H1 (cell line): ENCODE data around the gene SLC25A42. TPM values are rescaled to one million over a fixed set of nuclear protein-coding genes. Genes with fewer than 3 reads are reported as not detected.

Experiments used
- CTCF ChIA-PET: fragments of 300-600 bp; sonication (Branson Sonifier 250); formaldehyde crosslinking; loops from one replicate; lab custom pipeline; 2021; ENCODE audit not compliant: partially characterized antibody; lab: Charles Lee
- POLR2A ChIA-PET: fragments of 300-600 bp; sonication (Branson Sonifier 250); formaldehyde crosslinking; loops from one replicate; lab custom pipeline; 2021; ENCODE audit warnings: inconsistent platforms; ENCODE audit not compliant: partially characterized antibody; lab: Charles Lee
- DNase-seq, 2 experiments: peaks; one replicate each; pipeline versions ENCODE4 v3.0.0 to v3.0.0-alpha.2; 2010 to 2022; ENCODE audit warnings: low spot score in 2 of 2, low read depth in 1 of 2, mixed read lengths in 1 of 2
- FAIRE-seq: peaks from 2 replicates; lab custom pipeline; 2011; peaks lifted over from hg19 to GRCh38; lab: Jason Lieb, UNC
- H2AFZ ChIP-seq: 2 replicates; pipeline ENCODE4 v1.8.1; 2012; ENCODE audit warnings: low read length, inconsistent platforms
- H2AK5ac ChIP-seq: 2 replicates; pipeline ENCODE4 v1.6.1; 2013; ENCODE audit warnings: low read depth, low read length
- H2BK120ac ChIP-seq: replicated peaks from 2 replicates; pipeline ENCODE3; 2013; ENCODE audit warnings: low read depth, low read length, inconsistent platforms
- H2BK12ac ChIP-seq: 2 replicates; pipeline ENCODE4 v1.6.1; 2013; ENCODE audit warnings: low read depth, low read length
- H2BK15ac ChIP-seq: 2 replicates; pipeline ENCODE4 v1.6.1; 2013; ENCODE audit warnings: low read length
- H2BK20ac ChIP-seq: 2 replicates; pipeline ENCODE4 v1.6.1; 2013; ENCODE audit warnings: low read length
- H2BK5ac ChIP-seq: 2 replicates; pipeline ENCODE4 v1.6.1; 2013; ENCODE audit warnings: low read depth, low read length
- H3K14ac ChIP-seq: 2 replicates; pipeline ENCODE4 v1.6.1; 2013; ENCODE audit warnings: inconsistent platforms; ENCODE audit not compliant: insufficient read length
- H3K18ac ChIP-seq: 2 replicates; pipeline ENCODE4 v1.6.1; 2013; ENCODE audit warnings: low read length; ENCODE audit errors: extremely low read depth
- H3K23ac ChIP-seq: 2 replicates; pipeline ENCODE4 v1.6.1; 2013; ENCODE audit warnings: inconsistent platforms; ENCODE audit not compliant: insufficient read length
- H3K23me2 ChIP-seq: 2 replicates; pipeline ENCODE4 v1.6.1; 2013; ENCODE audit warnings: low read depth, low read length
- H3K27ac ChIP-seq: 2 replicates; pipeline ENCODE4 v1.6.1; 2011; ENCODE audit warnings: low read depth, low read length, inconsistent platforms
- H3K27me3 ChIP-seq, 4 experiments: replicated peaks in 1 of 4; 1 replicate in 1 of 4; 2 replicates in 3 of 4; pipeline versions ENCODE4 v1.6.1 to v1.8.1; 2011 to 2013; ENCODE audit warnings: low read length in 3 of 4, mild to moderate bottlenecking in 3 of 4, inconsistent platforms in 2 of 4, mixed read lengths in 2 of 4, moderate library complexity in 1 of 4; ENCODE audit not compliant: control insufficient read depth in 3 of 4, insufficient read depth in 3 of 4; ENCODE audit errors: extremely low read depth in 1 of 4
- H3K36me3 ChIP-seq, 4 experiments: 2 replicates each; pipeline versions ENCODE4 v1.6.1 to v1.8.1; 2011 to 2013; ENCODE audit warnings: mild to moderate bottlenecking in 4 of 4, low read length in 3 of 4, moderate library complexity in 2 of 4, control low read depth in 1 of 4, inconsistent platforms in 1 of 4; ENCODE audit not compliant: insufficient read depth in 4 of 4, control insufficient read depth in 2 of 4
- H3K4ac ChIP-seq: replicated peaks from 2 replicates; pipeline ENCODE3; 2013; ENCODE audit warnings: low read length, low read depth, mixed read lengths, inconsistent platforms; ENCODE audit not compliant: insufficient read length
- H3K4me1 ChIP-seq, 4 experiments: replicated peaks in 1 of 4; 1 replicate in 1 of 4; 2 replicates in 3 of 4; pipeline versions ENCODE4 v1.6.1 to v1.8.1; 2011 to 2013; ENCODE audit warnings: low read length in 3 of 4, inconsistent platforms in 2 of 4, mixed read lengths in 1 of 4; ENCODE audit not compliant: insufficient read depth in 4 of 4, control insufficient read depth in 3 of 4
- H3K4me2 ChIP-seq, 2 experiments: 2 replicates each; pipeline versions ENCODE4 v1.6.1 to v1.8.1; 2011 to 2013; ENCODE audit warnings: low read depth in 2 of 2, low read length in 2 of 2, control low read depth in 1 of 2, inconsistent platforms in 1 of 2, mild to moderate bottlenecking in 1 of 2; ENCODE audit not compliant: insufficient read depth in 1 of 2
- H3K4me3 ChIP-seq, 4 experiments: fragments of 200-600, 300-600 bp in 1 of 4; sonication (generic), shearing (Covaris generic), sonication (Bioruptor Twin) in 1 of 4; 2 replicates each; pipeline versions ENCODE4 v1.5.1 to v1.8.1; 2011 to 2016; ENCODE audit warnings: low read length in 4 of 4, low read depth in 3 of 4, control low read depth in 2 of 4, inconsistent platforms in 2 of 4, mild to moderate bottlenecking in 2 of 4, mixed read lengths in 1 of 4, moderate library complexity in 1 of 4; ENCODE audit not compliant: insufficient read depth in 2 of 4; ENCODE audit errors: extremely low read depth in 1 of 4
- H3K56ac ChIP-seq: replicated peaks from 2 replicates; pipeline ENCODE3; 2013; ENCODE audit warnings: low read depth, mild to moderate bottlenecking, mixed read lengths, low read length, inconsistent platforms; ENCODE audit not compliant: insufficient read length
- H3K79me1 ChIP-seq: 2 replicates; pipeline ENCODE4 v1.6.1; 2013; ENCODE audit warnings: low read depth, low read length, control low read depth
- H3K79me2 ChIP-seq, 2 experiments: 2 replicates each; pipeline versions ENCODE4 v1.6.1 to v1.8.1; 2012 to 2013; ENCODE audit warnings: low read length in 2 of 2, mild to moderate bottlenecking in 2 of 2, inconsistent platforms in 1 of 2; ENCODE audit not compliant: insufficient read depth in 2 of 2, control insufficient read depth in 1 of 2
- H3K9ac ChIP-seq, 4 experiments: replicated peaks in 1 of 4; 1 replicate in 1 of 4; 2 replicates in 3 of 4; pipeline versions ENCODE4 v1.6.1 to v1.8.1; 2011 to 2013; ENCODE audit warnings: low read depth in 3 of 4, low read length in 3 of 4, control low read depth in 2 of 4, mild to moderate bottlenecking in 2 of 4, moderate library complexity in 2 of 4, inconsistent platforms in 1 of 4; ENCODE audit errors: extremely low read depth in 1 of 4
- H3K9me3 ChIP-seq, 2 experiments: 2 replicates each; pipeline versions ENCODE4 v1.6.1 to v1.8.1; 2012 to 2013; ENCODE audit warnings: mild to moderate bottlenecking in 2 of 2, moderate library complexity in 2 of 2, control low read depth in 1 of 2, inconsistent platforms in 1 of 2, low read depth in 1 of 2, low read length in 1 of 2, mixed read lengths in 1 of 2; ENCODE audit not compliant: insufficient read depth in 2 of 2
- H4K20me1 ChIP-seq, 2 experiments: replicated peaks in 1 of 2; 2 replicates each; pipeline versions ENCODE3 to v1.8.1; 2011 to 2013; ENCODE audit warnings: inconsistent platforms in 2 of 2, low read length in 2 of 2, mild to moderate bottlenecking in 1 of 2; ENCODE audit not compliant: insufficient read depth in 2 of 2, control insufficient read depth in 1 of 2
- H4K5ac ChIP-seq: 2 replicates; pipeline ENCODE4 v1.6.1; 2013; ENCODE audit warnings: low read length, low read depth, mixed read lengths, inconsistent platforms; ENCODE audit not compliant: insufficient read length
- H4K8ac ChIP-seq: 2 replicates; pipeline ENCODE4 v1.8.0; 2013; ENCODE audit warnings: mild to moderate bottlenecking, moderate library complexity, low read length, inconsistent platforms; ENCODE audit not compliant: insufficient read depth; ENCODE audit errors: extremely low read depth
- H4K91ac ChIP-seq: replicated peaks from 2 replicates; pipeline ENCODE3; 2013; ENCODE audit warnings: low read length, mixed read lengths, inconsistent platforms; ENCODE audit not compliant: insufficient read length
- BACH1 ChIP-seq: IDR thresholded peaks from 2 replicates; pipeline ENCODE4 v1.6.1; 2012; ENCODE audit warnings: low read length, improper control_type of control experiment
- CBX5 ChIP-seq: fragments of 300-800, 300-1000 bp; sonication (generic); IDR thresholded peaks from 2 replicates; pipeline ENCODE4 v1.7.1; 2016; ENCODE audit warnings: antibody characterized with exemption, low read length, low read depth
- CHD2 ChIP-seq: IDR thresholded peaks from 2 replicates; pipeline ENCODE4 v1.6.1; 2012; ENCODE audit warnings: low read length, improper control_type of control experiment
- EZH2 ChIP-seq: fragments of 200-600 bp; sonication (generic); IDR thresholded peaks from 2 replicates; pipeline ENCODE4 v1.7.1; 2012; ENCODE audit warnings: low read depth, mild to moderate bottlenecking, moderate library complexity, low read length, inconsistent platforms; ENCODE audit not compliant: severe bottlenecking
- GTF2F1 ChIP-seq: IDR thresholded peaks from 2 replicates; pipeline ENCODE4 v1.6.1; 2012; ENCODE audit warnings: low read depth, low read length, improper control_type of control experiment, borderline replicate concordance
- MAFK ChIP-seq: IDR thresholded peaks from 2 replicates; pipeline ENCODE4 v1.6.1; 2012; ENCODE audit warnings: low read depth, mild to moderate bottlenecking, improper control_type of control experiment, low read length
- RAD21 ChIP-seq, 2 experiments: IDR thresholded peaks in 1 of 2; conservative IDR thresholded peaks in 1 of 2; 2 replicates each; pipeline ENCODE4 v1.6.1; 2011; ENCODE audit warnings: low read depth in 2 of 2, low read length in 2 of 2, improper control_type of control experiment in 1 of 2, inconsistent platforms in 1 of 2, mild to moderate bottlenecking in 1 of 2, moderate library complexity in 1 of 2
- SAP30 ChIP-seq: fragments of 300-600 bp; sonication (generic); IDR thresholded peaks from 2 replicates; pipeline ENCODE4 v1.7.1; 2012; ENCODE audit warnings: low read length, moderate library complexity, mild to moderate bottlenecking, inconsistent platforms; ENCODE audit not compliant: insufficient read depth, insufficient replicate concordance
- SIX5 ChIP-seq: IDR thresholded peaks from 2 replicates; pipeline ENCODE4 v1.6.1; 2011; ENCODE audit warnings: mild to moderate bottlenecking, low read depth, low read length
- ZNF274 ChIP-seq: IDR thresholded peaks from 2 replicates; pipeline ENCODE4 v1.7.0; 2012; ENCODE audit warnings: low read length, borderline replicate concordance; ENCODE audit errors: extremely low read depth
- WGBS, 2 experiments: shearing (Covaris generic) in 1 of 2; methylation state at CpG; one replicate each; pipeline versions ENCODE4 v1.1.6 to v1.1.7; 2013 to 2015; ENCODE audit warnings: low lambda C conversion rate in 2 of 2, mixed read lengths in 2 of 2, inconsistent platforms in 1 of 2, low coverage in 1 of 2, missing lambda C conversion rate in 1 of 2; ENCODE audit not compliant: insufficient replicate concordance in 2 of 2, insufficient coverage in 1 of 2, insufficient read length in 1 of 2; ENCODE audit errors: extremely low coverage in 1 of 2, missing lambda C conversion rate in 1 of 2; 5-methylcytosine and 5-hydroxymethylcytosine counted together
- polyA plus RNA-seq, 7 experiments: library from polyadenylated mRNA; depleted of rRNA in 3 of 7; stranded (reverse) in 5 of 7; unstranded in 2 of 7; fragments of >200 nt in 5 of 7; fragments of 200-250 nt in 2 of 7; gene quantifications; 1 replicate in 5 of 7; 2 replicates in 1 of 7; 4 replicates in 1 of 7; pipeline versions ENCODE4 v1.2.1 to v1.2.3, GENCODE V29; 2011 to 2013; ENCODE audit warnings: missing spikeins in 2 of 7, mixed read lengths in 2 of 7
- total RNA-seq: library from RNA; stranded (reverse); fragmentation: NEBNext Ultra II Directional; extraction: Animal tissue kit (Norgen Biotek cat#: 25700); gene quantifications from 2 replicates; pipeline ENCODE4 v1.2.1, GENCODE V29; 2021

The SLC25A42 gene
- total and polyA plus RNA-seq, 2 of the 8 experiments (the other 6 are each of a cell fraction or from before 2014, with no cell fraction given), result 5.9 to 6.2 TPM

DNA sequence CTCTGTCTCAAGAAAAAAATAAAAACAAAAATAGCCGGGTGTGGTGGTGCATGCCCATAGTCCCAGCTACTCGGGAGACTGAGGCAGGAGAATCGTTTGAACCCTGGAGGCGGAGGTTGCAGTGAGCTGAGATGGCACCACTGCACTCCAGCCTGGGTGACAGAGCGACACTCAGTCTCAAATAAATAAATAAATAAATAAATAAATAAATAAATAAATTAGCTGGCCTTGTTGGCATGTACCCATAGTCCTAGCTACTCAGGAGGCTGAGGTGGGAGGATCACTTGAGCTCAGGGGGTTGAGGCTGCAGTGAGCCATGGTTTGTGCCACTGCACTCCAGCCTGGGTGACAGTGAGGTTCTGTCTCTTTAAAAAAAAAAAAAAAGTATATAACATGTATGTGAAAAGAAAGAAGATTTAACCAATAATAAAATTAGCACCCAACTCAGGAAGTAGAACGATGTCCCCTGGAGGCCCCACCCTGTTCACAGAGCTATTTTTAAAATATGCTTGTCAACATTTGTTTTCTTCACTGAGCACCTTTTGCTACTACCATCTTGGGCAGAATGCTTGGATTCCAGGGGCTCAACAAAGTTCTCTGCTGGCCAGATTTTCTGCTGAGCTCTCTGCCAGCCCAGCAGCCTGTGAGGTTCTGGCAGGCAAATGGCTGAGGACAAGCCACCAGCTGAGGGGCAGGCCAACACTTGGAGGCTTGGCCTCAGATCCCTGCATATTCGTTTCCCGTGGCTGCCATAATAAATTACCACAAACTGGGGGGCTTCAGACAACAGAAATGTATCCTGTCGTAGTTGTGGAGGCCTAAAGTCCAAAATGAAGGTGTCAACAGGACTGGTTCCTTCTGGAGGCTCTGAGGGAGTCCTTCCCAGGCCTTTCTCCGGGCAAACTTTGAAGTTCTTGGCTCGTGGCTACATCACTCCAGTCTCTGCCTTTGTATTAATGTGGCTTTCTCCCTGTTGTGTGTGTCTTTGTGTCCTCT lies 5.2 kb downstream of the SLC25A42 start:
- no peaks in the 10 kb centered on the region for H3K9me3 ChIP-seq
- H4K91ac ChIP-seq, result no peak overlapping the region
- H2BK120ac ChIP-seq, result no peak overlapping the region
- ChIA-PET CTCF (interaction anchor here (0.8 to 5.0 kb wide), 7 partner anchors 16 to 85 kb away, joined by 3 to 29 read pairs (median 4); no protein-coding TSS in a partner anchor), POLR2A (interaction anchor here (0.6 to 1.3 kb wide), 4 partner anchors 9 to 191 kb away, joined by 3 read pairs; no protein-coding TSS in a partner anchor)
- H2AFZ ChIP-seq, result no peak overlapping the region
- no peak overlapping the region for H3K4me3 ChIP-seq
- H3K79me2 ChIP-seq, result no peaks in the 10 kb centered on the region
- no peak overlapping the region for H3K56ac ChIP-seq
- H2BK15ac ChIP-seq, result no peak overlapping the region
- H3K27ac ChIP-seq, result no peak overlapping the region
- H3K36me3 ChIP-seq, result no peaks in the 10 kb centered on the region
- H2AK5ac ChIP-seq, result no peak overlapping the region
- no peak overlapping the region for H3K18ac ChIP-seq
- no peak overlapping the region for H3K23ac ChIP-seq
- FAIRE-seq, result no peak
- no peak overlapping the region for H3K4me2 ChIP-seq
- peaks cover 0 to 2% of the 10 kb centered on the region in 2 experiments for H4K20me1 ChIP-seq
- H3K27me3 ChIP-seq, result peaks cover 0 to 63% (median 39%) of the 10 kb centered on the region in 4 experiments; a peak in 6 of 7 replicates
- peaks cover 0 to 7% (median 3%) of the 10 kb centered on the region in 4 experiments; a peak in 5 of 7 replicates for H3K4me1 ChIP-seq
- no peak overlapping the region for H3K14ac ChIP-seq
- no peak overlapping the region for H2BK20ac ChIP-seq
- no peak overlapping the region for H4K8ac ChIP-seq
- no peak for DNase-seq
- no peaks in the 10 kb centered on the region for H3K79me1 ChIP-seq
- no peak overlapping the region for H2BK5ac ChIP-seq
- H3K4ac ChIP-seq, result no peak overlapping the region
- H4K5ac ChIP-seq, result no peak overlapping the region
- H3K23me2 ChIP-seq, result peaks cover 3% of the 10 kb centered on the region; the same call in 1 of the 2 replicates
- H2BK12ac ChIP-seq, result no peak overlapping the region
- H3K9ac ChIP-seq, result no peak overlapping the region
- 89% methylated on average over 11 of the region's 11 CpGs; no CpG with 5 or more reads in 1 of the 2 experiments for WGBS, 2 experiments
- TF ChIP-seq SIX5, result no peak
- TF ChIP-seq CBX5, result no peak
- TF ChIP-seq CHD2, result no peak
- TF ChIP-seq GTF2F1, result no peak
- TF ChIP-seq EZH2, result no peak
- no peak for TF ChIP-seq MAFK
- TF ChIP-seq RAD21 (IDR thresholded peaks at IDR 0.05 in 1 of 2, conservative IDR thresholded peaks at IDR 0.05 in 1 of 2; ENCODE audit: low read depth in 2 of 2, low read length in 2 of 2), result no peak
- no peak for TF ChIP-seq SAP30
- TF ChIP-seq ZNF274, result no peak
- no peak for TF ChIP-seq BACH1
